GDM1 (cell line): ENCODE results near the gene TRPM3.
"Not testable (repeated sequence)": the region's sequence is repeated elsewhere in the genome, so short reads cannot be mapped to it uniquely, and the experiment has no call there.

Experiments used
- DNase-seq: peaks from one replicate; lab custom pipeline; 2025; lab: John Stamatoyannopoulos, UW

The TRPM3 gene

DNA sequence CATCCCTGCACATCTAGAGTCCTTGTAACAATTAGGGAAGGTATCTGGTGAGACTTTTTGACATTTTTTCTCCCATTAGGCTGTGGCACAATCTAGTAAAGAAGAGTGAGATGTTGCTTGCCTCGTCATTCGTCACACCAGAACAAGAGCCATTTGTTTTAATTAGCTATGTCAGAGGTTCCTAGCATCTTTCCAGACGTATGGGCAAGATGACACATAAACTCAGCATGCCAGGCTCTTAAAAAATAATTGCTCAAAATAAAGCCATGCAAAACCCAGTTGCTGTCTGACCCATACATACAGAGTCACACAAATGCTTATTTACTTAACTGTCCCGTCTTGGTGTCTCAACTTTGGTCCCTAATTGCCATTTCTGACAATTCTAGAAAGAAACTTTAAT is 125.9 kb downstream of the TRPM3 start:
- DNase-seq = no peak

DNA sequence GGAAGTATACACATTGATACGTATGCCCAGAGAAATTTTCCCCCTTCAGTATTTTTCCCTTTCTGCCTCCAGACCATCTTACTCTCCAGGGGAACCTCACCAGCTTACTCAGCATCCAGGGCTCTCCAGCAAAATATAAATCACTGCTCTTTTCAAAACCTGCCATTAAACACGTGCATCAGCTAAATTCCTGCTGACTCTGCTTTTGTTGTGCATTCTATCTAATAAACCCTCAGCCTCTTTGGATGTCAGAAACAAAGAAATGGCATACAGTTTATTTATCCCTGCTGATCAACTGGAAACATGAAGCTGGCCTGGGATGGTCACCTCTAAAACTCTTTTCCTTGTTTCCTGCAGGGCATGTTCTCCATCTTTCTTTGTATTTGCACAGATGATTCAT is 126.8 kb downstream of the TRPM3 start:
- no peak for DNase-seq

DNA sequence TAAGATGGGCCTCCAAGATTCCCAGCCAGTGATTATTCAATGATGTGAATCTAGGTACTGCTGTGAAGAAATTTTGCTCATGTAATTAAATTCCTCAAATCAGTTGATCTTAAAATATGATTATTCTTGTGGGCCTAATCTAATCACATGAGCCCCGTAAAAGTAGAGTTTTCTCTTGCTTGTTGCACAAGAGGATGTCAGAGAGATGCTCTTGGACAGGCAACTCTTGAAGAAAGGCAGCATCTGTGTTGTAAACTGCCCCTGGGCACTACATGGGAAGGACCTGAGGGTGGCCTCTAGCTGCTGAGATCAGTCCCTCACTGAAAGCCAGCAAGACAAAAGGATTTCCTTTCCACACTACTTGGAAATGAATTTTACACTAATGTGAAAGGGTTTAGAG is 132.9 kb downstream of the TRPM3 start:
- no peak for DNase-seq

DNA sequence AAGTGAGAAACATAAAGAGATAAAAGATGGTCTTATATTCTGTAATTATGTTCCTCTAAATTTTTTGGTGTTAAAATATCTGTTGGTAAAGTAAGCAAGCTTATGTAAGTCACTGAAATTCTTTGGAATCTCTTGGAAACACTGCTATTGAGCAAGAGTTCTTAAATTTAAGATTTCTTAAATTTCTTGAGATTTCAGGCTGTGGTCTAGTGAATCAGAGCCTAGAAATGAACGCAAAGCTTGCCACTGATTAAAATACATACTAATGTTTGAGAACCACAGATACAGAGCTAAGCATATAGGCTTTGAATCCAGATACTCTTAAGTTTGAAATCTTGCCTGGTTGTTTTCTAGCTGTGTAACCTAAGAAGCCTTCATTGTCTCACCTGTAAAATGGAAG is 133.4 kb downstream of the TRPM3 start:
- DNase-seq = no peak

DNA sequence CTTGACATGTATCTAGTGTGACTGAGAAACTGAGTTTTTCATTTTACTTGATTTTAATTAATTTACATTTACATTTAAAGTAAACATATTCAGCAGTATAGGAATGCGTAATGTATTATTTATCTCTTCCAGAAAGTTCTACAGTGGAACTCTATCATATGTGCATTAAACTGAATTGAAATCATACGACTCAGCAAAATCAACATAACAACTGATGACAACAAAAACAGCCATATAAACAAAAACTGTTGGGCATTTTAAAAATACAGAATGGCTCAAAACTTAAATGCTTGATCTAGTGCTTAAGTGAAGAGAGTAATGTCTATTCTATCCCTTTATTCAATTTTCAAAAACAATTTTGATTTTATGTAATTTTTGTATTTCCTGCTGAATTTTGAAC is 134.4 kb downstream of the TRPM3 start:
- DNase-seq = no peak

DNA sequence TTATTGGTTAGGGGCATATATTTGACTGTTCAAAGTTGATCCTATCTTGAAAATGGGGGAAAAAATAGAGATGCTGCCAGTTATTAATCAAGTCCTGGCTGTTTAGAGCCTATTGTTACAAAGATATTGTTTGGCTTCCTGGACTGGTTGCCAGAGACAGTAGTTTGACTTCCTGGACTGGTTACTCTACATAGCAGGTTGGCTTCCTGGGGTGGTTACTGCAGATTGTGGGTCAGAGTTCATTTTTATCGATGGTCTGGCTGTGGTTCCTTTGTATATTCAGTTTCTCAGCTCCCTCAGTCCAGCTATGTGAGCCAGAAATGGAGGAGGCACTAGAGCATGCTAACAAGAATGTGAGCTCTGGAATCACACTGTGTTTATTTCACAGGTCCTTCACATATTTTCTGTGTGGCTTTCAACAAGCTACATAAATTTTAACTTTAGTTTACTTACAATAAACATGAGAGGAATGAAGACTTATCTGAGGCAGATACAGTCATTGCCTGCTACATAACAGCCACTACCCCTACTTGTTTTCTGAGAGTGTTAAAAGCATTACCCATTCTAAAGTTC is 137.6 kb downstream of the TRPM3 start:
- DNase-seq = no peak

DNA sequence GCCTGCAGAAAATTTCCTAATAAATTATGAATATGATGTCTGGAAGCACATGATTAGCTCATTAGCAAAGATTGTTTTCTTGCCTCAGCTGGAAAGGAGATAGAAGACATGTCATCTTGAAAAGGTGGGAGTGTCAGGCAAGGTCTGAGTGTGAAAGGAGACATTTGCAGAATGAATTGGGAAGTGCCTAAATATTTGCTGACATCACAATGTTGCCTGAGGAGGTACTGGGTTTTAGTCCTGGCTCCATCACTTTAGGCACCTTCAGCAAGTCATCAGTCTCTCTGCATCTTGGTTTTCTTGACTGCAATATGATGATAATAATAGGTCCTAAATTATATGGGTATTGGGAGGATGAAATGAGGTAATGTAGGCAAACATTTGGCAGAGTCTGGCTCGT is 140.1 kb downstream of the TRPM3 start:
- no peak for DNase-seq

DNA sequence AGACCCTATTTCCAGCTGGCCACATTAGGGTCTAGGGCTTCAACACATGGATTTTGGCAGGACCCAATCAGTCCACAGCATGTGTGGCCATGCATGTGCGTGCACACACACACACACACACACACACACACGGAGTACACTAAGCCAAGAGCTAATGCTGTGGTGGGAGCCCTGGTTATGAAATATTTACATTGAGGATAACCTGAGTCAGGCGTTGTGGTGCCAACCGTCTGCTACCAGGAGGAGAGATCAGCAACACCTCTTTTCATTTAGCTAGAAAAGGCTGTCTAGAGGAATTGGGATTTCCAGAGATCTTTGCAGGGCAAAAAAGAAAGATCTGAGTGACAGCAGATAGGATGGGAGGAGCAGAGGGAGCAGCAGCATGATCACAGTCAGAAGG is 141.5 kb downstream of the TRPM3 start:
- DNase-seq = no peak

DNA sequence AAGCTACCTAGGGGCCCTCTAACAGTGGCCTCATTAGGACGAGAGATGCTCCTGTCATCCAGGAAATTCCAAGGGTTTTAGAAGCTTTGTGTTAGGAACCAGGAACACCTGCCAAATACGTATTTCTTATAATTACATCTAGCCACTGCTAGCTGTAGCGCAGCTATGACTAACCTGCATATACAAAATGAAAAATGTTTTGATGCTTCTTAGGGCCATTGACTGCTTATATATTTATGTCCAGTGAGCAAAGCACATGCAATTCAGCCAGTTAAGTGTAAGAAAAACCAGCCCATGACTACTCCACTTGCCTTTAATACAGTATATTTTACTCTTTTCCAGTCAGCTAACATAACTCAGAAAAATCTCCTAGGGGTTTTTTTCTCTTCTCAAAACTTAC is 143.3 kb downstream of the TRPM3 start:
- DNase-seq = no peak

DNA sequence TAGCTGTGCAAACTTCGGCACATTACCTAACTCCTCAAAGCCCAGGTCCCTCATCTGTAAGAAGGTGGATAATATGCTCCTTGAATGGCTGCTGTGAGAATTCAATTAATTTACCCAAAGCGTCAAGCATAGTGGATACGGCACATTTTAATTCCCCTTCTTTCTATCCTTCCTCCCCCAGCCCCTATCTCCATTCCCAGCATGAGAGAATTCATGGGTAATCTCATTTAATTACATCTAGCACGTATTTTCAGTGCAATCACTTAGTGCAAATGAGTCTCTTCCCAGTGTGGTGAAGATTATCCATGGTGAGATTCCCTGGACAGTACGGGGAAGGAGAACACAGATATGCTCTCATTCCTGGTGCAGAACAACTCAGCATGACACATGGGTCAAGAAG is 145.6 kb downstream of the TRPM3 start:
- no peak for DNase-seq

DNA sequence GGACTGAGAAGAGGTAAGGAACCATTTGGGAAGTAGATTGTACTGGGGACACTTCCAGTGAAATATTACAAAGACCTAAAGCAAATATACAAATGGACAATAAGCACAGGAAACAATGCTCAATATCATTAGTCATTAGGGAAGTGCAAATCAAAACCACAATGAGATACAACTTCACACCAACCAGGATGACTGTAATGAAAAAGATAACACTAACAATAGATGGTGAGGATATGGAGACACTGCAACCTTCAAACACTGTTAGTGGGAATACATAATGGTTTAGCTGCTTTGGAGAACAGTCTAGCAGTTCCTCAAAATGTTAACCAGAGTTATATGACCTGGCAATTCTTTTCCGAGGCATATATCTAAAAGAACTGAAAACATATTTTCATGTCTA is 149.7 kb downstream of the TRPM3 start:
- no peak for DNase-seq

DNA sequence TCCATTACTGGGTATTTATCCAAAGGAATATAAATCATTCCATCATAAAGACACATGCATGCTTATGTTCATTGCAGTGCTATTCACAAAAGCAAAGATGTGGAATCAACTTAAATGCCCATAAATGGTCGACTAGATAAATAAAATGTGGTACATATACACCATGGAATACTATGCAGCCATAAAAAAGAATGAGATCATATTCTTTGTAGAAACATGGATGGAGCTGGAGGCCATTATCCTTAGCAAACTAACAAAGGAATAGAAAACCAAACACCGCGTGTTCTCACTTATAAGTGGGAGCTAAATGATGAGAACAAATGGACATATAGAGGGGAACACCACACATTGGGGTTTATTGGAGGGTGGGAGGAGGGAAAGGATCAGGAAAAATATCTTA is 155.0 kb downstream of the TRPM3 start:
- DNase-seq = not testable (repeated sequence)

DNA sequence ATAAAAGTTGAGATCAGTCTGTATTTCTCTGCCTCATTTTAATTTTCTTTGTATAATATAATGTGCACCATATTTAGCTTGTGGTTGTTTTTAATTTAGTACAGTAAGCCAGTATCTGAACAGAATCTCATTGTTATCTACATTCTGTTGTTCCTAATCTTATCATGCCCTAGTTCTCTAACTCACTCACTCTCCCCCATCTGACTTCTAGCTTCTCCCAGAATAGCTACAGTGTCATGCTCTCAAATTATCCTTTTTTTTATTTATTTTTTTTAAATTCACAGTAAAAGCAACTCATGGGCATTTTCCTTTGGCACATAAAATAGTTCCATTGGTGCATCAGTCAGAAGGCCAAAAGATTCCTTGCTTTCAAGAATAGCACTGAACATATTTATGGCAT is 156.6 kb downstream of the TRPM3 start:
- DNase-seq = no peak

DNA sequence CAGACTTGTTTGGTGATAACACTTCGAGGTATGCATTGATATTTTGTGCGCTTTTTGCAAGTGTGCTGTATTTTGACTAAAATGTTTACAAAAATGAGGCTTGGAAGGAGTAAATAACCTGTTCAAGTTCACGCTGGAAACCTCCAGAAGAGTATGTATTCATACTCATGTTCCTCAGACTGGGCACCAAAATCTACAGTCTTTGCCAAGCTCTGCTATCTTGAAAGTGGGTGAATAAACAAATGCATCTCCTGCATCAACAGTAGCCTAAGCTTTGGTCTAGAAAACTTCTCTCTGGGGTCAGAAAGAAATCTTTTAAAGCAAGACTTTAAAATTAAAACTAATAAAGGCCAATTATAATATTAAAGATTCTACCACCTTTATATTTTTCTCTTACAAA is 157.9 kb downstream of the TRPM3 start:
- no peak for DNase-seq

DNA sequence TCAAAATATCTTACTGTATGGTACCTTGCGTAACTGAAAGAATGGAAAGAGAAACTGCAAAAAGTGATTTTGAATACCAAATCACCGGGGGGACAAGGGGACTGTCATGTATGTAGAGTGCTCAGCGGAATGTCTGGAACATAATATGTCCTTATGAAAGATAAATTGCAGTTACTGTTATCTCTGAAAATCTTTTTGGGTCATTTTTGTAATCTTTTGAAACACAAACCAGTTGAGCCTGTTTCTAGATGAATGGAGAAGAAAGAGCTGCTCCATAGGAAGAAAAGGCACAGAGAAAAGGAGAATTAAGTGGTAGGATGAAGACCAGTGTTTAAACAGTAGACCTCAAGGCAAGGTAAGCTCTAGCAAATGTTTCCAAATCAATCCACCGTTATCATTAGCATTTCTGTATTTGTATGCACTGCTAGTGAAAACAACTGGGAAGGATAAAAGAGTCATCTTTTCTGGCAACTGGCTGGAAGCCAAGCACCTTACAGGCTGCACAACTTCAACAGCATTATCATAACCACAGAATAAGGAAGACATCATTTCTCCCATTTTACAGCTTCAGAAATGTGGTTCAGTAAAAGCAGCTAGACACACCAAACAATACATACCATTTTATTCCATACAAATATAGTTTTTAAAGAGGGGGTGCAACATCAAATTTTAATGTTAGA is 158.5 kb downstream of the TRPM3 start:
- no peak for DNase-seq

DNA sequence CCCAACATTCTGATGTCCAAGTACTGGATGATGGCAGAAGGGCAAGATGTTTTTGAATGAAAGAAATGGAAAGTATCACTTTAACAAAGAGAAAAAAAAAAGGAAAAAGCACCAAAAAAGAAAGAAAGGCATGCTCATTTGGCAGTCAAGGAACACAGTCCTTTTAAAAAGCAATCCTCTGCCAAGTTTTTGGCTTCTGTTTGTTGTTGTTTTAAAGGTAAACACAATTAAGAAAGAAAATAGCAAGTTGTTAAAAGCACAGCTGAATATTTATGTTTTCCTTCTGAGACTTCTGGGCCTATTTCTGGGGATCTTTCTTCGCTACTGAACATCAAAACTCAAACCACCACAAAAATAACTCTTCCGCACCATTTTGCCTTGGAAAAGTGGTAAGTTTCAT is 162.1 kb downstream of the TRPM3 start:
- no peak for DNase-seq

DNA sequence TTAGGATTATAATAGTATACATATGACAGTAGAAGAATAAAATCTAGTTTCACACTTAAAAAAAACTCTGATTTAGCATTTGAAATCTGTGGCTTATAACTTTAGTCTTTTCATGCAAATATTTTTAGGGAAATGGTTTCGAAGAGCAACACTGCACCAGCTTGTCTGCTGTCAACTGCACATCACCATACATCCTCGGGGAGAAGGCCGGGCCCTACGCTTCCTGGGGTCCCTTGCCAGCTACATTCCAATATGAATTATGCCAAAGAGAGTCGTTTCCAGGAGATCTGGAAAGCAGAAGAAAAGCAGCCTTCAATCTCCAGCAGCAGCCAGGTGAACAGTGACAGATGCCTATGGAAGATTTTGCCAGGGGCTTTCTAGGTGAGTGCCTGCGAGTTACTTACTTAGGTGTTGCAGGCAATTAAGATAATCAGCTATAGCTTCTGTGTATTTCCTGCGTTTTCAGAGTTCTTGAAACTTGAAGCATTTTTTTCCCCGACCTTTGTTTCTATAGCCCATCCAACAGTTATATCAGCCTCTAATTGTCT is 166.8 kb downstream of the TRPM3 start:
- no peak for DNase-seq

DNA sequence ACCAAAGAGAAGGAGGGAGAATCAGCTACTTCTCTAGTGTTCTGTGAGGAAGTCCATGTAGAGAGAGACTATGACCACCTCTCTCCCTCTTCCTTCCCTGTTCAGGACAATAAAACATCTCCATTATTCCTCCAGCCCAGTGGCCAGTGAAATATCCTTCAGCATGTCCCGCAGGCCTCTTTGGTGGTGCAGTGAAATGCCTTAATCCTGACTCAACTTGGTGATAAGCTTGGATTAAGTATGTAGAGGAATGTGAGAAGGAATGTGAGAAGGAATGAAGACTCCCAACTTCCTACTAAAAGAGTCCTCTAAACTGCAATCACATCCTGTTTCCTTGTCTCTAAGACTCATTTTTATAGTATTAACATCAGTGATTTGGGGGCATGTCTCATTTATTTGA is 167.3 kb downstream of the TRPM3 start:
- DNase-seq = no peak

DNA sequence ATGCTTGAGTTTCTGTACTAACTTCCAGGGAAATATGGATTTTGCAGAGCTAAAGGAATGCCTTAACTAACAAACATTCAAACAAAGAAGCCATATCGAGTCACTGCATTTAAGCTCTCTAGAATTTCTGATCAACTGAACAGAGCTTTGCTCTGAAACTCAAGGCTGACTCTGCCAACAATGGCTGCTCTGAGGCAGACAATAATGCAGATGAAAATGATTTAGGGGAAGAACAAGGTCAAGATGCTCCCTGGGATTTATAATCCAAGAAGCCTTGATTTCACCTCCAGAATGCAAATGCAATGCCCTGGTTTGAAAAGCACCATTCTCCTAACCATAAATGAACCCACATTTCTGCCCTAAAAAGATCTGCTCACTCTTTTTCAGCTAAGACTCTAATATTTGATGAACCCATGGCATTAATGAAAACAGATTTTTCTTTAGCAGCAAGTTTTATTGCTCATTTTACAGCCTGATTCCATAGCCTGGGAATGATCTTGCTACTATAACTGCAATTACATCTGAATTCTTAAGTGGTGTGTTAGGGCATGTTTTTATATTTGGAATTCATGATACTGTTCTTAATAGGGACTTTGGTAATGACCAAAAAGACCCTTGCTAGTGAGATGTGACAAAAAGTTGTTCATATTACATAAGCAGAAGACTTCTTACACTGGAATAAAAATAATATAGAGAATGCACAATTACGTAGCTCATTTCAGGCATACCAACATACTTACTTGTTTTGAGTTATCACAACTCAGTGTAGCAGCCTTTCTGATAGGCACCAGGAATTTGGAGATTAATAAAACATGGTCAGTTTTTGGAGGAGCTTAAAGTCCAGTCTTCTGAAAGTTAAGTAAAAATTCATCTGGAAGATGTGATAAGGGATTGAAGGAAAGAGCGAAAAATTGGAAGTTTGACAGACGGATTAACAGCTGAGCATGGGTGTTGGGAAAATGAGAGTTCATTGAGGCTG is 169.4 kb downstream of the TRPM3 start:
- no peak for DNase-seq

DNA sequence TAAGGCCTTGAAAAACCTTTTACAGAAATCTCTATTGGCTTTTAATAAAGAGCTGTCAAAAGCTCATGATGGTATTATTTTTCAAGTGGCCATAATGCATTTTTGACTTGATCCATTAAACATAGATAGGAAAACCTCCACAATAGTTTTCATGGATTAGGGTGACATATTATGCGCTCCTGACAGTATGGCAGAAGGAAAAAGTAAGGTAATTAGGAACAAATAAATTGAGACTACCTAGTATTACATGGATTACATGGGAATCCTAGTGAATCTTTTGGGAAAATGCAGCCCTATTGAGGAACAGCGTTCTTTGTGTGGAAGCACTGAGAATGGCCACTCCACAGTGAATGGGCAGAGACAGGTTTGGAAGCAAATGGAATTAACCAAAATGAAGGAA is 171.2 kb downstream of the TRPM3 start:
- no peak for DNase-seq

DNA sequence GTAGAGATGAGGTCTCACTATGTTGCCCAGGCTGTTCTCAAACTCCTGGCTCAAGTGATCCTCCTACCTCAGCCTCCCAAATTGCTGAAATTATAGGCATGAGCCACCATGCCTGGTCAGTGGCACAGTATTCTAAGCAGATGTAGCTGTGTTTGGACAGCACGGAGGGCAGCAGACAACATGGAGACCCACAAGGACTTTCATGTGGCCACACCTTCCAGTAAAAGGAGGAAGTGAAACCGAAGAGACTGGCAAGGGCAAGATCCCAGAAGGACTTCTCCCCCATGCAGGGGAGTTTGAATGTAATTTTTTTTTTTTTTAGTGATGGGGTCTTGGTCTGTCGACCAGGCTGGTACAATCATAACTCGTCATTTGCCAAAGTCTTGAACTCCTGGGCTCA is 172.2 kb downstream of the TRPM3 start:
- DNase-seq = no peak

DNA sequence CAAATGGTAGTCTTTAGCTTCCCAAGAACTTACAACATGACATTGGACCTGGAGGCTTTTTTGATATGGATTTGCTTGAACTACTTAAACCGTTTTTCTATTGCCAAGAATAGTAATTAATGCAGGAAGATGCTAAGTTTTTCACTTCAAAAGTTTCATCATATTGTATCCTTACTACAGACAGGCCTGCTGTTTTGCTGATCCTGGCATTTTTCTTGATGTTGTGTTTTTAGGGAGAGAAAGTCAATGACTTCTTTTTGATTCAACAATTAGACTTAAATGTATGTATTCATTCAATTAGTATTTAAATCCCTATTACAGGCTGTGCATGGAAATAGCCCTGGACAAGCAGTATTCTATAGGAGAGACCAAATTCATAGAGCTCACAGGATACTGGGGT is 172.7 kb downstream of the TRPM3 start:
- DNase-seq = no peak

DNA sequence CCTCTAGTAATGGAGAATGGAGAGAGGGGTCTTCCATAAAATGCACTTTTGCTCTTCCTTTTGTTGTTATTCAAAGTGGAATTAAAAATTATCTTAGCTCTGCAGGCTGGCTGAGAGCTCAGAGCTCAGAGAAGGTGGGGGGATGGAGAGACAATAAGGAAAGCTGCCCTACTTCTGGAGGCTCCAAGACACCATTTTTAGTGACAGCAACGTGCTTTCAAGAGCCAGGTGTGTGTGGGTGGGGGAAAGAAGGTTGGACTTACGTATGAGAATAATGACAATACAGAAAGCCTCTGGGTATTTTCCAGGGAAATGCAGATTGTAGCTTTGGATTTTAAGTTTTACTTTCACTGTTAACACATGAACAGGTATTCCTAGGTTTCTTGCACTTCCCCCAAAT is 173.9 kb downstream of the TRPM3 start:
- DNase-seq = no peak
